PFSK-1 (cell line): ENCODE results near the gene RAB3GAP2.

Source experiments
- FOXP2 ChIP-seq: optimal IDR thresholded peaks from 2 replicates; pipeline ENCODE3; 2011; ENCODE audit warnings: borderline replicate concordance, control low read depth, inconsistent platforms; ENCODE audit not compliant: insufficient read depth; ENCODE audit errors: extremely low read length, extremely low read depth
- TAF1 ChIP-seq: IDR thresholded peaks from 2 replicates; pipeline ENCODE4 v1.6.1; 2012; ENCODE audit warnings: low read length, control low read depth, borderline replicate concordance; ENCODE audit not compliant: insufficient read depth
- TF ChIP-seq, protein P1 (sequence below), 2 experiments: IDR thresholded peaks; 2 replicates each; pipeline versions ENCODE4 v1.6.1 to v1.8.0; 2011 to 2012; ENCODE audit warnings: low read depth in 2 of 2, low read length in 2 of 2, control low read depth in 1 of 2, inconsistent platforms in 1 of 2, mild to moderate bottlenecking in 1 of 2, moderate library complexity in 1 of 2; ENCODE audit not compliant: insufficient read depth in 1 of 2

DNA sequence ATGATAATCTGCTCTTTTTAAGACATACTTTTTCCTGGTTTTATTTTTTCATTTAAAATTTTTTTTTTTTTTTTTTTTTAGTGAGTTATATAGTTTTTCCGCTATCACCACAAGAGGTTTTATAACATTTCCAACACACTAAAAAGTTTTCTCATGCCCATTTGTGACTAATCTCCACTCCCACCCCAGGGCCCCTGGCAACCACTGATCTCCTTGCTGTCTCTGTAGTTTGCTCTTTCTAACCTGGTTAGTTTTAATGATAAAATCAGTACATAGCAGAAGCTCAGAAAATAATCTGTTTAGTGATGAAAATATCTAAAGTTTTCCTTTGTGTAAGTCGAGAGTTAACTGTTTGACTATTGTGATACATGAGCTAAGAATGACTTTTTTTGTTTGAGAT lies 136.5 kb downstream of the RAB3GAP2 start:
- TF ChIP-seq, protein P1, sequence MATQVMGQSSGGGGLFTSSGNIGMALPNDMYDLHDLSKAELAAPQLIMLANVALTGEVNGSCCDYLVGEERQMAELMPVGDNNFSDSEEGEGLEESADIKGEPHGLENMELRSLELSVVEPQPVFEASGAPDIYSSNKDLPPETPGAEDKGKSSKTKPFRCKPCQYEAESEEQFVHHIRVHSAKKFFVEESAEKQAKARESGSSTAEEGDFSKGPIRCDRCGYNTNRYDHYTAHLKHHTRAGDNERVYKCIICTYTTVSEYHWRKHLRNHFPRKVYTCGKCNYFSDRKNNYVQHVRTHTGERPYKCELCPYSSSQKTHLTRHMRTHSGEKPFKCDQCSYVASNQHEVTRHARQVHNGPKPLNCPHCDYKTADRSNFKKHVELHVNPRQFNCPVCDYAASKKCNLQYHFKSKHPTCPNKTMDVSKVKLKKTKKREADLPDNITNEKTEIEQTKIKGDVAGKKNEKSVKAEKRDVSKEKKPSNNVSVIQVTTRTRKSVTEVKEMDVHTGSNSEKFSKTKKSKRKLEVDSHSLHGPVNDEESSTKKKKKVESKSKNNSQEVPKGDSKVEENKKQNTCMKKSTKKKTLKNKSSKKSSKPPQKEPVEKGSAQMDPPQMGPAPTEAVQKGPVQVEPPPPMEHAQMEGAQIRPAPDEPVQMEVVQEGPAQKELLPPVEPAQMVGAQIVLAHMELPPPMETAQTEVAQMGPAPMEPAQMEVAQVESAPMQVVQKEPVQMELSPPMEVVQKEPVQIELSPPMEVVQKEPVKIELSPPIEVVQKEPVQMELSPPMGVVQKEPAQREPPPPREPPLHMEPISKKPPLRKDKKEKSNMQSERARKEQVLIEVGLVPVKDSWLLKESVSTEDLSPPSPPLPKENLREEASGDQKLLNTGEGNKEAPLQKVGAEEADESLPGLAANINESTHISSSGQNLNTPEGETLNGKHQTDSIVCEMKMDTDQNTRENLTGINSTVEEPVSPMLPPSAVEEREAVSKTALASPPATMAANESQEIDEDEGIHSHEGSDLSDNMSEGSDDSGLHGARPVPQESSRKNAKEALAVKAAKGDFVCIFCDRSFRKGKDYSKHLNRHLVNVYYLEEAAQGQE (IDR thresholded peaks at IDR 0.05; ENCODE audit: insufficient read depth in 1 of 2, low read depth in 2 of 2, low read length in 2 of 2), result no peak
- TF ChIP-seq FOXP2 (no peak), TAF1 (no peak)
